ENCODE data around the gene METTL17. TPM values are rescaled to one million over a fixed set of nuclear protein-coding genes. Genes with fewer than 3 reads are reported as not detected.

METTL17 gene
- total and polyA plus RNA-seq, 9 of the 15 experiments (the other 6 are each of a cell fraction or from before 2014, with no cell fraction given): 65.6 to 150 (median 90.0) TPM

- TF ChIP-seq ZNF592 (IDR thresholded peaks at IDR 0.05) (peak; percentile 73; the same call in 1 of the 2 replicates), MAFG (tag; conservative IDR thresholded peaks at IDR 0.05) (peak; percentile 33; the same call in 1 of the 2 replicates), MAFK (IDR thresholded peaks at IDR 0.05; ENCODE audit: low read length) (peak; percentile 17; the same call in 1 of the 2 replicates), PBX2 (CRISPR knock-in tag; IDR thresholded peaks at IDR 0.05; ENCODE audit: low read depth) (no peak), PBX2 (tag; conservative IDR thresholded peaks at IDR 0.05; ENCODE audit: low read depth) (no peak)
Observed at GRCh38 chr14:21026988-21027315, 37.2 kb downstream of the METTL17 start (continued).

Measured in K562 (cell line).